Suprapubic skin (tissue), 4 donors: ENCODE results near the gene RXRA. TPM values are rescaled to one million over a fixed set of nuclear protein-coding genes. Genes with fewer than 3 reads are reported as not detected.
A peak's percentile ranks its signal among the peaks of the same experiment; 100 is the strongest.

Source experiments
- DNase-seq, 2 donors: peaks; one replicate each; pipeline ENCODE4 v3.0.0-alpha.2; 2019; ENCODE audit warnings: low spot score in 2 of 2
- H3K27ac ChIP-seq: fragments of 200-600 bp; sonication (generic); one replicate; pipeline ENCODE4 v1.5.1; 2019
- H3K27me3 ChIP-seq: fragments of 200-600 bp; sonication (generic); one replicate; pipeline ENCODE4 v1.5.1; 2019
- H3K36me3 ChIP-seq: fragments of 200-600 bp; sonication (generic); one replicate; pipeline ENCODE4 v1.5.1; 2019
- H3K4me1 ChIP-seq: fragments of 200-600 bp; sonication (generic); one replicate; pipeline ENCODE4 v1.5.1; 2019
- H3K4me3 ChIP-seq: fragments of 200-600 bp; sonication (generic); one replicate; pipeline ENCODE4 v1.5.1; 2019; ENCODE audit warnings: mild to moderate bottlenecking
- H3K9me3 ChIP-seq: fragments of 200-600 bp; sonication (generic); one replicate; pipeline ENCODE4 v1.5.1; 2019
- EP300 ChIP-seq: sonication (generic); formaldehyde crosslinking; IDR thresholded peaks from one replicate; pipeline ENCODE4 v1.6.1; 2017; ENCODE audit warnings: antibody characterized with exemption
- POLR2A ChIP-seq, 2 donors: fragments of 450-650 bp; IDR thresholded peaks; one replicate each; pipeline ENCODE4 v1.6.1; 2017; ENCODE audit warnings: antibody characterized with exemption in 2 of 2, mild to moderate bottlenecking in 2 of 2, moderate library complexity in 2 of 2
- POLR2AphosphoS5 ChIP-seq, 3 donors: sonication (generic); formaldehyde crosslinking; IDR thresholded peaks; one replicate each; pipeline ENCODE4 v1.6.1; 2017; ENCODE audit warnings: antibody characterized with exemption in 3 of 3
- WGBS: methylation state at CpG from one replicate; pipeline ENCODE4 v1.1.5; 2018; 5-methylcytosine and 5-hydroxymethylcytosine counted together
- total RNA-seq, 4 donors: library from RNA; depleted of rRNA; stranded (reverse); fragments of >200 nt; gene quantifications; one replicate each; pipeline ENCODE4 v1.1.0, GENCODE V29; 2016
- TF ChIP-seq, protein P1 (sequence below), 2 donors: fragments of 200-600 bp in 1 of 2; fragments of 450-650 bp in 1 of 2; sonication (generic) in 1 of 2; IDR thresholded peaks; one replicate each; pipeline ENCODE4 v1.5.1; 2016 to 2019; ENCODE audit warnings: antibody characterized with exemption in 2 of 2, mild to moderate bottlenecking in 1 of 2, moderate library complexity in 1 of 2

Gene RXRA
- total RNA-seq, 4 donors from 2014 or later: 165 to 240 (median 185) TPM

DNA sequence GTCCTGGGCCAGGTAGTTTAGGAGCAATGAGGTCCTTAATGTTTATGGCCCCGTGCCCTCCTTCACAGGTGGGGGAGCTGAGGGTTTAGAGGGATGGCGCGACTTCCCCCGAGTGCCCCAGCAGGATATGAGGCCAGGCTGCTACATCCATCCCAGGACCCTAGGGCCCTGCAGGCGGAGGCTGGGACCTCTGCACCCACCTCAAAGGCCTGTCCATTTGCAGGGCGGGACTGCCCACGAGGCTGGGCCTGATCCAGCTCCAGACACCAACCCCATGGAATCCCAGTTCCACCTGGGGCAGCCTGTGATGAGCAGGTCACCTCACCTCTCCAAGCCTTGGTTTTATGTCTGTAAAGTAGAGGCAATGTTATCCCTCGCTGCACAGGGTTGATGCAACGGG, 142.1 kb downstream of the RXRA start:
- WGBS: 73% methylated on average over 3 of the region's 9 CpGs
- Histone ChIP-seq H3K27ac (no peak overlapping the region), H3K9me3 (no peaks in the 10 kb centered on the region), H3K4me3 (no peak overlapping the region), H3K36me3 (no peaks in the 10 kb centered on the region), H3K4me1 (peaks cover 10% of the 10 kb centered on the region), H3K27me3 (peaks cover 2% of the 10 kb centered on the region)
- DNase-seq: no peak
- TF ChIP-seq, protein P1, sequence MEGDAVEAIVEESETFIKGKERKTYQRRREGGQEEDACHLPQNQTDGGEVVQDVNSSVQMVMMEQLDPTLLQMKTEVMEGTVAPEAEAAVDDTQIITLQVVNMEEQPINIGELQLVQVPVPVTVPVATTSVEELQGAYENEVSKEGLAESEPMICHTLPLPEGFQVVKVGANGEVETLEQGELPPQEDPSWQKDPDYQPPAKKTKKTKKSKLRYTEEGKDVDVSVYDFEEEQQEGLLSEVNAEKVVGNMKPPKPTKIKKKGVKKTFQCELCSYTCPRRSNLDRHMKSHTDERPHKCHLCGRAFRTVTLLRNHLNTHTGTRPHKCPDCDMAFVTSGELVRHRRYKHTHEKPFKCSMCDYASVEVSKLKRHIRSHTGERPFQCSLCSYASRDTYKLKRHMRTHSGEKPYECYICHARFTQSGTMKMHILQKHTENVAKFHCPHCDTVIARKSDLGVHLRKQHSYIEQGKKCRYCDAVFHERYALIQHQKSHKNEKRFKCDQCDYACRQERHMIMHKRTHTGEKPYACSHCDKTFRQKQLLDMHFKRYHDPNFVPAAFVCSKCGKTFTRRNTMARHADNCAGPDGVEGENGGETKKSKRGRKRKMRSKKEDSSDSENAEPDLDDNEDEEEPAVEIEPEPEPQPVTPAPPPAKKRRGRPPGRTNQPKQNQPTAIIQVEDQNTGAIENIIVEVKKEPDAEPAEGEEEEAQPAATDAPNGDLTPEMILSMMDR (IDR thresholded peaks at IDR 0.05): no peak
- TF ChIP-seq EP300 (no peak), POLR2A (IDR thresholded peaks at IDR 0.05) (no peak), POLR2AphosphoS5 (IDR thresholded peaks at IDR 0.05) (no peak)

DNA sequence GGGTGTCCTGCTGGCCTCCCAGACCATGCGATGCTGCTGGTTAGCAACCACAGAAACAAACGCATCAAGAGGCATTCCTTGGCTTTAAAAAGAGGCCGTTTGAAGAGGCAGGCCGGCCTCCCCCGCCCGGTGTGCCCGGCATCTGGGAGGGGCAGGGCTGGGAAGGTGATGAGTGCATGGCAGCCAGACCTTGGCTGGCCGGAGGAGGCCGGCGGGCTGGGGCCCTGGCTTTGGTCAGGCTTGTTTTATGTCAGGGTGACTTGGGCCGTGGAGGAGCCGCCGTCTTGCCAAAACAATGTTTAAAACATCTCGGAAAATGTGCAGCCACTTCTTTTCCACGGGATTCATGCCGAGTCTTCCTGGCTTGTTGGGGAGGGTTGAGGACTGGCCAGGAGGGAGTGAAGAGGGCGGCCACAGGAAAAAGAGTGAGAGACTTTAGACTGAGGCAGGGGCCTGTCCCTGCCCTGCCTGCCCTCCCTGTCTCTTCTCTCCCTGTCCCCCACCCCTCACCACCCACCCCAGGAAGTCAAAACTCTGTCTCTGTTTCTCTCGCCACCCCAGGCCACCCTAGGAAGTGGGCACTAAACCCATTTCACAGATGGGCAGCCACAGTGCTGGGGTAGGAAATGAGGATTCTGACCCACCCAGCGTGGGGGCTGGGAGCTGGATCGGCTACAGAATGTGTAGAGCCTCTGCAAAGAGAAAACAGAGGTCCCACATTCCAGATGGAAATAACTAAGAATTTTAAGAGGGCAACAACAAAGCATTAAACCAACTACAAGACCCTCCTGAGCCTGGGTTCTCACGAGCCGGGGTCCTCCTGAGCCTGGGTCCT, 143.0 kb downstream of the RXRA start:
- DNase-seq: no peak
- Histone ChIP-seq H3K27me3 (no peaks in the 10 kb centered on the region), H3K9me3 (no peaks in the 10 kb centered on the region), H3K27ac (peak overlapping the region; percentile 24), H3K36me3 (no peaks in the 10 kb centered on the region), H3K4me1 (peaks cover 10% of the 10 kb centered on the region), H3K4me3 (no peak overlapping the region)
- 65% methylated on average over 21 of the region's 22 CpGs for WGBS
- no peak for TF ChIP-seq POLR2AphosphoS5 (IDR thresholded peaks at IDR 0.05)
- TF ChIP-seq, protein P1 (IDR thresholded peaks at IDR 0.05): no peak
- TF ChIP-seq POLR2A (IDR thresholded peaks at IDR 0.05): no peak
- no peak for TF ChIP-seq EP300

DNA sequence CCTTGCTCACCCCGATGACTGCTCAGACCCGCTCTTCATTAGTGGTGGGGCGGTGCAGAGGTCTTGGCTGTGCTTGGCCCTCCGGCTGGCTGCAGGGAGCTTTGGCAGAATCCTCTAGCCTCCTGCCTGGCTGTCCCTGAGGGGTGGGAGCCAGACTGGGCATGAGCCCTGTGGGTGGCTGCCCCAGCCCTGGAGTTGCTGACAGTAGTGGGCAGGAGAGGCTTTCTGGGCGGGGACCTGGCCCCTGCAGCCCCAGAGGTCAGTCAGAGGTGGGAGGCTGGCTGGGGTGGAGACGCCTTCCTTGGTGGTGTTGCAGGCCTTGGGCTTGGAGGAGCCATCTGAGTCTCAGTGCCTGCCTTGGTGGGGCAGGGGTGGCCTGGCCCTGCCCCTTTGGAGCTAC, 146.0 kb downstream of the RXRA start:
- TF ChIP-seq POLR2AphosphoS5 (IDR thresholded peaks at IDR 0.05) (no peak), POLR2A (IDR thresholded peaks at IDR 0.05) (no peak), EP300 (no peak)
- TF ChIP-seq, protein P1 (IDR thresholded peaks at IDR 0.05): no peak
- WGBS: 90% methylated on average over 2 of the region's 6 CpGs
- no peak overlapping the region for H3K4me3 ChIP-seq
- no peaks in the 10 kb centered on the region for H3K36me3 ChIP-seq
- no peak for DNase-seq
- H3K27ac ChIP-seq: no peak overlapping the region
- no peaks in the 10 kb centered on the region for H3K9me3 ChIP-seq
- no peaks in the 10 kb centered on the region for H3K27me3 ChIP-seq
- H3K4me1 ChIP-seq: peaks cover 24% of the 10 kb centered on the region

DNA sequence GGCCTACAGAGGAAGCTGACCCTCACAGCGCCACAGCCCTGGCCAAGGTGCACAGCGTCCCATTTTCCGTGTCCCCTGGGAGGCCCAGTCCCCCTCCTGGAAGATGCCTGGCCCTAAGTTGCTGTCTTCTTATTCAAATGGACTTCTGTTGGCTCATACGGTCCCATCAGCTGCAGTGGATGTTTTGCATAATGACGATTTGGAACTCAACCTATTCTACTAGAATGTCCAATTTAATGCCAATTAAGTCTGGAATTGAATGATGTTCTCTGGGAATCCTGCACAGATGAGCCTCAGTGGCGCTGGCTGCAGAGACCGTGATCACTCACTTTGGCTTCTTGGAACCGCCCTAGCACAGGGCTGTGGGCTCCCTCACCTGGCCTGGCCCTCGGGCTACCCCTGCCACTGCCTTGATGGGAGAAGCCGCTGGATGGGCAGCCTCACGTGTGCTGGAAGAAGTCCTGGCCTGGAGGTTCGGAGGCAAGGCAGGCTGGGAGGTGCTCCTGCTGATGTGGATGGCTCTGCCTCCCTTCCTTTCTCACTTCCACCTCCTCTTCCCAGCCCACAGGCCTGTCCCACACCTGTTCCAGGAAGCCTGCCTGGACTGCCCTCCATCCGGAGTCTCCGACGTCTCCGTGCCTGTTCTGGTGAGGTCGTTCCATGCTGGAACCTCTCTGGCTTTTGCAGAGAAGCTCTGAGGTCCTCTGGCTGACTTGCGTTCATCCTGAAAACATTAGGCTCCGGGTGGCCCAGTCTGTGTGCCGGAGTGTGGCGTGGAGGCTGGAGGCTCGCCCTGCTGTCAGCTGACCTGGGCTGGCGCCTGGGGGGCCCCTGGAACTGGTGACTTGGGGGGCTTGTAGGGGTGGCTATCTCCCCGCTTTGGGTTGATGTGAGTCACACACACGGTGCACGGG, 147.1 kb downstream of the RXRA start:
- Histone ChIP-seq H3K36me3 (no peaks in the 10 kb centered on the region), H3K27me3 (no peaks in the 10 kb centered on the region), H3K27ac (peak overlapping the region; percentile 38), H3K4me1 (peaks cover 24% of the 10 kb centered on the region), H3K4me3 (no peak overlapping the region), H3K9me3 (no peaks in the 10 kb centered on the region)
- no peak for TF ChIP-seq POLR2A (IDR thresholded peaks at IDR 0.05)
- no peak for TF ChIP-seq EP300
- TF ChIP-seq, protein P1 (IDR thresholded peaks at IDR 0.05): no peak
- TF ChIP-seq POLR2AphosphoS5 (IDR thresholded peaks at IDR 0.05): no peak
- 66% methylated on average over 20 of the region's 26 CpGs for WGBS
- no peak for DNase-seq

DNA sequence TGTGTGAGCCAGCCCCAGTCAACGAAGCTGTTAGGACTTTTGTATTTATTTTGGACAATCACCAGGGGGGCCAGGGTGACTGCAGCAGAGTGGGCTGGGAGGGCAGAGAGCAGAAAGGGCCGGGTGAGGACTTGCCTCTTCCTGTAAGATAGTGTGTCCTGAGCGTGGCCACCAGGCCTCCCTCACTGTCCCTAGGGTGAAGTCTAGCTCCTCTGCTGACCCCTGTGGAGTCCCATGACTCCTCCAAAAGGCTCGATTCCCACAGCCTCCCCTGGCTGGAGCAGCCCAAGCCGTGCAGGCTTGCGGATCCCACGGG, 147.8 kb downstream of the RXRA start:
- Histone ChIP-seq H3K9me3 (no peaks in the 10 kb centered on the region), H3K27me3 (no peaks in the 10 kb centered on the region), H3K4me3 (no peak overlapping the region), H3K4me1 (peaks cover 21% of the 10 kb centered on the region), H3K36me3 (no peaks in the 10 kb centered on the region), H3K27ac (no peak overlapping the region)
- TF ChIP-seq POLR2A (IDR thresholded peaks at IDR 0.05): no peak
- no peak for TF ChIP-seq EP300
- TF ChIP-seq, protein P1 (IDR thresholded peaks at IDR 0.05): no peak
- TF ChIP-seq POLR2AphosphoS5 (IDR thresholded peaks at IDR 0.05): no peak
- DNase-seq: no peak
- WGBS: 69% methylated on average over 6 of the region's 7 CpGs
